K562 (cell line): Measurements from ENCODE around the gene SLC30A1. TPM values are rescaled to one million over a fixed set of nuclear protein-coding genes. Genes with fewer than 3 reads are reported as not detected.

Experiments
- ATAC-seq: fragments of 200-7000 bp; cut with Tn5 transposase; 3 replicates; pipeline ENCODE4 v1.9.1; 2020; ENCODE audit warnings: moderate library complexity
- BruUV-seq: library from RNA; stranded (reverse); fragments of 400-500 nt; replicated peaks from 2 replicates; lab custom pipeline; 2021; lab: Mats Ljungman, UMichigan
- CTCF ChIA-PET: fragments of 300-600 bp; formaldehyde crosslinking; extraction: SDS; loops from one replicate; lab custom pipeline; 2021; ENCODE audit warnings: low intra/inter-chr PET ratio; lab: Yijun Ruan, JAX
- POLR2A ChIA-PET: fragments of 300-600, 350-650 bp; sonication (Branson Sonifier 250); formaldehyde crosslinking; extraction: SDS; loops from one replicate; lab custom pipeline; 2021; ENCODE audit warnings: antibody characterized with exemption, inconsistent platforms; lab: Yijun Ruan, JAX
- DNase-seq, 4 experiments: peaks; one replicate each; pipeline versions ENCODE4 v3.0.0 to v3.0.0-alpha.2; 2011 to 2018; ENCODE audit warnings: low spot score in 3 of 4, mixed read lengths in 3 of 4; ENCODE audit errors: extremely low read depth in 1 of 4
- FAIRE-seq: peaks from 2 replicates; lab custom pipeline; 2011; peaks lifted over from hg19 to GRCh38; lab: Jason Lieb, UNC
- H2AFZ ChIP-seq: 2 replicates; pipeline ENCODE4 v1.6.0; 2011; ENCODE audit warnings: low read depth, low read length, control low read depth, inconsistent platforms
- H3K27ac ChIP-seq: fragments of 200-600 bp; 3 replicates; pipeline ENCODE4 v1.8.0; 2011; ENCODE audit warnings: low read depth, mild to moderate bottlenecking, control low read depth, inconsistent platforms, low read length, moderate library complexity, mixed read lengths; ENCODE audit errors: extremely low read depth
- H3K27me3 ChIP-seq, 2 experiments: fragments of 300-600 bp in 1 of 2; 2 replicates in 1 of 2; 3 replicates in 1 of 2; pipeline versions ENCODE4 v1.6.0 to v1.8.0; 2011; ENCODE audit warnings: inconsistent platforms in 2 of 2, low read length in 2 of 2, mild to moderate bottlenecking in 1 of 2, mixed read lengths in 1 of 2, moderate library complexity in 1 of 2; ENCODE audit not compliant: control insufficient read depth in 2 of 2, insufficient read depth in 2 of 2
- H3K36me3 ChIP-seq: fragments of 300-600 bp; 3 replicates; pipeline ENCODE4 v1.8.0; 2011; ENCODE audit warnings: mild to moderate bottlenecking, low read length, inconsistent platforms; ENCODE audit not compliant: control insufficient read depth, insufficient read depth
- H3K4me1 ChIP-seq, 2 experiments: fragments of 200-600 bp in 1 of 2; replicated peaks in 1 of 2; 2 replicates in 1 of 2; 3 replicates in 1 of 2; pipeline versions ENCODE4 v1.5.1 to v1.8.0; 2011; ENCODE audit warnings: inconsistent platforms in 2 of 2, low read length in 2 of 2, mild to moderate bottlenecking in 1 of 2, mixed read lengths in 1 of 2, moderate library complexity in 1 of 2; ENCODE audit not compliant: control insufficient read depth in 2 of 2, insufficient read depth in 2 of 2
- H3K4me2 ChIP-seq: 2 replicates; pipeline ENCODE4 v1.6.1; 2011; ENCODE audit warnings: low read length, control low read depth, inconsistent platforms, mixed read lengths; ENCODE audit not compliant: insufficient read depth
- H3K4me3 ChIP-seq: fragments of 200-600 bp; sonication (generic), shearing (Covaris generic); 2 replicates; pipeline ENCODE4 v1.5.1; 2016; ENCODE audit warnings: control low read depth, inconsistent platforms
- H3K79me2 ChIP-seq: fragments of 200-600 bp; 3 replicates; pipeline ENCODE4 v1.8.0; 2011; ENCODE audit warnings: low read length, inconsistent platforms; ENCODE audit not compliant: control insufficient read depth, insufficient read depth
- H3K9ac ChIP-seq, 2 experiments: 2 replicates each; pipeline versions ENCODE4 v1.6.0 to v1.6.1; 2011; ENCODE audit warnings: low read depth in 2 of 2, low read length in 2 of 2, control low read depth in 1 of 2, inconsistent platforms in 1 of 2, mild to moderate bottlenecking in 1 of 2, mixed read lengths in 1 of 2; ENCODE audit not compliant: insufficient read depth in 1 of 2
- H3K9me1 ChIP-seq: one replicate; pipeline ENCODE4 v1.6.0; 2011; ENCODE audit warnings: inconsistent platforms, mild to moderate bottlenecking, low read length, moderate library complexity; ENCODE audit not compliant: control insufficient read depth, insufficient read depth
- H3K9me3 ChIP-seq: replicated peaks from 2 replicates; pipeline ENCODE4 v1.5.1; 2011; ENCODE audit warnings: low read depth, low read length, inconsistent platforms; ENCODE audit not compliant: control insufficient read depth, insufficient read depth
- H4K20me1 ChIP-seq: replicated peaks from 2 replicates; pipeline ENCODE4 v1.6.1; 2011; ENCODE audit warnings: low read length, inconsistent platforms, mixed read lengths; ENCODE audit not compliant: control insufficient read depth, insufficient read depth
- CBFA2T3 ChIP-seq: fragments of 450-650 bp; IDR thresholded peaks from 2 replicates; pipeline ENCODE4 v1.6.1; 2017
- EWSR1 ChIP-seq: fragments of 450-650 bp; IDR thresholded peaks from 2 replicates; pipeline ENCODE4 v1.6.1; 2018; ENCODE audit warnings: borderline replicate concordance, mild to moderate bottlenecking, low read depth, moderate library complexity; ENCODE audit not compliant: partially characterized antibody
- FOXJ2 ChIP-seq: fragments of 200-800 bp; sonication (Bioruptor generic); IDR thresholded peaks from 2 replicates; pipeline ENCODE4 v1.6.1; 2016; ENCODE audit warnings: missing genetic modification characterization, missing compliant biosample characterization
- FOXO4 ChIP-seq: fragments of 450-650 bp; formaldehyde crosslinking; IDR thresholded peaks from 2 replicates; pipeline ENCODE4 v1.4.0; 2020; ENCODE audit warnings: mild to moderate bottlenecking, moderate library complexity
- MCM3 ChIP-seq: fragments of 450-650 bp; IDR thresholded peaks from 2 replicates; pipeline ENCODE4 v1.6.1; 2016
- XRCC4 ChIP-seq: IDR thresholded peaks from one replicate; pipeline ENCODE4 v1.6.1; 2011; ENCODE audit not compliant: insufficient read depth, insufficient read length; ENCODE audit errors: extremely low read depth
- ZKSCAN8 ChIP-seq: fragments of 200-800 bp; sonication (Bioruptor generic); IDR thresholded peaks from 2 replicates; pipeline ENCODE4 v1.6.1; 2016; ENCODE audit warnings: missing genetic modification characterization, missing compliant biosample characterization
- WGBS: fragments of 100-300 bp; shearing (Covaris generic); methylation state at CpG from one replicate; pipeline ENCODE4 v1.1.6; 2016; ENCODE audit warnings: low coverage, mixed read lengths; ENCODE audit not compliant: insufficient coverage; ENCODE audit errors: missing lambda C conversion rate; 5-methylcytosine and 5-hydroxymethylcytosine counted together
- in situ Hi-C: fragments of 300-500 bp; cut with MboI; formaldehyde crosslinking; loops from 4 replicates; pipeline ENCODE4 v1.15.0; 2018; ENCODE audit warnings: inconsistent platforms, mixed read lengths
- intact Hi-C: fragments of 100-400 bp; cut with micrococcal nuclease; formaldehyde crosslinking; loops from 2 replicates; pipeline ENCODE4 v1.14.2; 2022
- polyA plus RNA-seq, 8 experiments: library from polyadenylated mRNA; depleted of rRNA in 4 of 8; stranded (reverse) in 5 of 8; unstranded in 3 of 8; fragments of >200 nt; fragmentation: Nextera tagmentation in 2 of 8; fragmentation: Illumina TruSeq in 1 of 8; extraction: Ambion mirVana in 2 of 8; extraction: Trizol in 1 of 8; gene quantifications; 2 replicates each; pipeline versions ENCODE4 v1.2.1 to v1.2.3, GENCODE V29; 2011 to 2014; ENCODE audit warnings: inconsistent platforms in 1 of 8, missing spikeins in 1 of 8
- total RNA-seq, 7 experiments: library from RNA; depleted of rRNA in 6 of 7; stranded (reverse); fragments of >200 nt in 6 of 7; fragmentation: Illumina TruSeq in 2 of 7; extraction: Trizol in 2 of 7; gene quantifications; 2 replicates each; pipeline versions ENCODE4 v1.2.1 to v1.2.3, GENCODE V29; 2011 to 2021; ENCODE audit warnings: low replicate concordance in 1 of 7

The SLC30A1 gene
- total and polyA plus RNA-seq, 9 of the 15 experiments (the other 6 are each of a cell fraction or from before 2014, with no cell fraction given): 4.1 to 14.4 (median 6.6) TPM

- TF ChIP-seq FOXO4 (CRISPR knock-in tag) (no peak), ZKSCAN8 (no peak)
Observed at GRCh38 chr1:211529011-211529410, 50.0 kb downstream of the SLC30A1 start (continued).

GRCh38 chr1:211527888-211528287 is 51.1 kb downstream of the SLC30A1 start:
- peaks cover 3% of the 10 kb centered on the region for H3K9me1 ChIP-seq
- H3K79me2 ChIP-seq: no peaks in the 10 kb centered on the region
- no peak overlapping the region for H3K4me3 ChIP-seq
- no peaks in the 10 kb centered on the region for H3K27me3 ChIP-seq
- 47% methylated on average over 4 of the region's 5 CpGs for WGBS
- no peak for DNase-seq
- H3K4me2 ChIP-seq: no peak overlapping the region
- H3K27ac ChIP-seq: no peak overlapping the region
- TF ChIP-seq MCM3 (no peak), XRCC4 (no peak), EWSR1 (no peak), FOXJ2 (no peak), CBFA2T3 (no peak)
- H2AFZ ChIP-seq: no peak overlapping the region
- intact Hi-C loops: no loop called here
- POLR2A ChIA-PET: interaction anchor here (0.6 to 2.0 kb wide), 5 partner anchors 14 to 329 kb away, joined by 3 to 7 read pairs (median 4); no protein-coding TSS in a partner anchor
- H3K4me1 ChIP-seq: peaks cover 10 to 15% of the 10 kb centered on the region in 2 experiments; a peak in 3 of 5 replicates
- CTCF ChIA-PET: no interaction called here
- BruUV-seq: no TSS peak
- H3K9ac ChIP-seq: peak overlapping the region in 1 of 2 experiments; percentile 8; a peak in 1 of 4 replicates
- no peak for FAIRE-seq
- in situ Hi-C loops: no loop called here
- no peaks in the 10 kb centered on the region for H3K36me3 ChIP-seq
- H3K9me3 ChIP-seq: no peaks in the 10 kb centered on the region
- no peaks in the 10 kb centered on the region for H4K20me1 ChIP-seq
- ATAC-seq: no peak
